GM12878 (cell line): ENCODE measurements around the gene CCDC172. TPM values are rescaled to one million over a fixed set of nuclear protein-coding genes. Genes with fewer than 3 reads are reported as not detected.

Source experiments
- ATAC-seq: fragments of 200-7000 bp; cut with Tn5 transposase; 3 replicates; pipeline ENCODE4 v1.9.1; 2020; ENCODE audit warnings: mild to moderate bottlenecking, moderate library complexity
- BruUV-seq: library from RNA; stranded (reverse); fragments of 400-500 nt; replicated peaks from 2 replicates; lab custom pipeline; 2021; lab: Mats Ljungman, UMichigan
- CTCF ChIA-PET: fragments of 300-600 bp; sonication (Branson Sonifier 250); formaldehyde crosslinking; extraction: SDS; loops from one replicate; lab custom pipeline; 2021; ENCODE audit warnings: inconsistent platforms; lab: Yijun Ruan, JAX
- POLR2A ChIA-PET: fragments of 350-600 bp; formaldehyde crosslinking; extraction: SDS; loops from one replicate; lab custom pipeline; 2021; ENCODE audit warnings: inconsistent platforms; lab: Charles Lee
- RAD21 ChIA-PET: fragments of 300-600 bp; sonication (Branson Sonifier 250); formaldehyde crosslinking; loops from one replicate; lab custom pipeline; 2023; ENCODE audit warnings: antibody characterized with exemption; ENCODE audit not compliant: unreplicated experiment; lab: Charles Lee
- SMC1A ChIA-PET: fragments of 300-600 bp; sonication (Branson Sonifier 250); formaldehyde crosslinking; loops from one replicate; lab custom pipeline; 2023; ENCODE audit not compliant: unreplicated experiment, uncharacterized antibody; lab: Charles Lee
- DNase-seq: peaks from one replicate; pipeline ENCODE4 v3.0.0-alpha.2; 2011; ENCODE audit warnings: low read depth, low spot score
- FAIRE-seq: peaks from 3 replicates; lab custom pipeline; 2011; peaks lifted over from hg19 to GRCh38; lab: Jason Lieb, UNC
- H2AFZ ChIP-seq: 2 replicates; pipeline ENCODE4 v1.6.0; 2011; ENCODE audit warnings: low read depth, low read length, control low read depth; ENCODE audit not compliant: control insufficient read depth
- H3K27ac ChIP-seq: 2 replicates; pipeline ENCODE4 v1.5.1; 2011; ENCODE audit warnings: control low read depth; ENCODE audit not compliant: control insufficient read depth, insufficient read depth
- H3K27me3 ChIP-seq, 2 experiments: replicated peaks in 1 of 2; 2 replicates each; pipeline versions ENCODE4 v1.6.0 to v1.6.1; 2011; ENCODE audit warnings: low read length in 1 of 2; ENCODE audit not compliant: control insufficient read depth in 2 of 2, insufficient read depth in 2 of 2
- H3K36me3 ChIP-seq, 2 experiments: 2 replicates each; pipeline ENCODE4 v1.5.1; 2011; ENCODE audit warnings: low read length in 1 of 2; ENCODE audit not compliant: control insufficient read depth in 2 of 2, insufficient read depth in 2 of 2
- H3K4me1 ChIP-seq: 2 replicates; pipeline ENCODE4 v1.6.1; 2011; ENCODE audit warnings: mild to moderate bottlenecking, low read length, moderate library complexity, mixed read lengths; ENCODE audit not compliant: control insufficient read depth, insufficient read depth
- H3K4me2 ChIP-seq: 2 replicates; pipeline ENCODE4 v1.6.0; 2011; ENCODE audit warnings: control low read depth; ENCODE audit not compliant: control insufficient read depth, insufficient read depth
- H3K4me3 ChIP-seq: fragments of 200-600 bp; sonication (generic); 2 replicates; pipeline ENCODE4 v1.5.1; 2016
- H3K79me2 ChIP-seq: 2 replicates; pipeline ENCODE4 v1.6.0; 2011; ENCODE audit warnings: low read length; ENCODE audit not compliant: control insufficient read depth, insufficient read depth
- H3K9ac ChIP-seq: 2 replicates; pipeline ENCODE4 v1.8.0; 2011; ENCODE audit warnings: low read length, control low read depth, mixed read lengths; ENCODE audit not compliant: control insufficient read depth, insufficient read depth
- H3K9me3 ChIP-seq: replicated peaks from 3 replicates; pipeline ENCODE4 v1.5.1; 2011; ENCODE audit warnings: mild to moderate bottlenecking, low read length; ENCODE audit not compliant: control insufficient read depth, insufficient read depth
- H4K20me1 ChIP-seq: 2 replicates; pipeline ENCODE4 v1.6.0; 2011; ENCODE audit not compliant: control insufficient read depth, insufficient read depth
- BCL3 ChIP-seq: IDR thresholded peaks from 2 replicates; pipeline ENCODE4 v1.6.1; 2011; ENCODE audit warnings: borderline replicate concordance, low read depth, mild to moderate bottlenecking, moderate library complexity, low read length; ENCODE audit not compliant: insufficient read depth, poor library complexity, severe bottlenecking
- CBX3 ChIP-seq: fragments of 200-600 bp; sonication (generic); IDR thresholded peaks from 2 replicates; pipeline ENCODE4 v1.6.1; 2016; ENCODE audit warnings: low read depth, borderline replicate concordance
- CBX5 ChIP-seq: sonication (generic); IDR thresholded peaks from 2 replicates; pipeline ENCODE4 v1.6.1; 2016; ENCODE audit warnings: low read depth, moderate library complexity, mild to moderate bottlenecking, inconsistent platforms
- FOXM1 ChIP-seq: IDR thresholded peaks from 2 replicates; pipeline ENCODE4 v1.6.1; 2012; ENCODE audit warnings: low read depth, mild to moderate bottlenecking, inconsistent platforms, low read length, moderate library complexity
- GATAD2B ChIP-seq: fragments of 450-650 bp; conservative IDR thresholded peaks from 2 replicates; pipeline ENCODE4 v1.6.1; 2017; ENCODE audit warnings: low read depth, mild to moderate bottlenecking, moderate library complexity
- KDM1A ChIP-seq: fragments of 200-600 bp; sonication (generic); IDR thresholded peaks from 2 replicates; pipeline ENCODE4 v1.6.1; 2016; ENCODE audit warnings: borderline replicate concordance
- MTA2 ChIP-seq: fragments of 450-650 bp; IDR thresholded peaks from 2 replicates; pipeline ENCODE4 v1.6.1; 2016; ENCODE audit warnings: low read depth, mild to moderate bottlenecking, moderate library complexity
- NFIC ChIP-seq: IDR thresholded peaks from 2 replicates; pipeline ENCODE4 v1.6.1; 2012; ENCODE audit warnings: low read depth, mild to moderate bottlenecking, inconsistent platforms, low read length, moderate library complexity
- RBBP5 ChIP-seq: fragments of 200-600 bp; sonication (generic); conservative IDR thresholded peaks from 2 replicates; pipeline ENCODE4 v1.6.1; 2016
- SPI1 ChIP-seq: IDR thresholded peaks from 2 replicates; pipeline ENCODE4 v1.6.1; 2011; ENCODE audit warnings: low read depth, mild to moderate bottlenecking, low read length, moderate library complexity, borderline replicate concordance; ENCODE audit not compliant: insufficient read depth
- SRF ChIP-seq, 2 experiments: IDR thresholded peaks; 2 replicates each; pipeline ENCODE4 v1.6.1; 2011; ENCODE audit warnings: low read depth in 2 of 2, low read length in 2 of 2, mild to moderate bottlenecking in 1 of 2, moderate library complexity in 1 of 2
- TAF1 ChIP-seq: IDR thresholded peaks from 2 replicates; pipeline ENCODE4 v1.6.1; 2011; ENCODE audit warnings: mild to moderate bottlenecking, low read depth, low read length, borderline replicate concordance
- ZNF687 ChIP-seq: fragments of 450-650 bp; IDR thresholded peaks from 2 replicates; pipeline ENCODE4 v1.6.1; 2017; ENCODE audit warnings: mild to moderate bottlenecking, moderate library complexity
- WGBS: methylation state at CpG from one replicate; pipeline ENCODE4 v1.1.6; 2016; ENCODE audit warnings: low lambda C conversion rate; ENCODE audit not compliant: insufficient replicate concordance, insufficient coverage; ENCODE audit errors: missing lambda C conversion rate; 5-methylcytosine and 5-hydroxymethylcytosine counted together
- in situ Hi-C: fragments of 300-500 bp; cut with MboI; formaldehyde crosslinking; loops from 9 replicates; pipeline ENCODE4 v1.14.3; 2018; ENCODE audit warnings: mixed read lengths
- intact Hi-C: fragments of 100-400 bp; cut with micrococcal nuclease; formaldehyde crosslinking; loops from one replicate; pipeline ENCODE4 v1.14.2; 2022; ENCODE audit not compliant: unreplicated experiment
- polyA plus RNA-seq, 11 experiments: library from polyadenylated mRNA; depleted of rRNA in 4 of 11; unstranded in 6 of 11; stranded (reverse) in 5 of 11; fragments of >200 nt; fragmentation: Nextera tagmentation in 4 of 11; fragmentation: Illumina TruSeq in 1 of 11; extraction: Ambion mirVana in 4 of 11; extraction: Trizol in 1 of 11; gene quantifications; 1 replicate in 1 of 11; 2 replicates in 10 of 11; pipeline versions ENCODE4 v1.2.1 to v1.2.3, GENCODE V29; 2011 to 2016; ENCODE audit warnings: inconsistent platforms in 2 of 11, missing spikeins in 2 of 11, low read depth in 1 of 11
- total RNA-seq, 4 experiments: library from RNA; depleted of rRNA in 3 of 4; stranded (reverse); fragments of >200 nt in 3 of 4; fragmentation: Illumina TruSeq in 1 of 4; extraction: Trizol in 1 of 4; gene quantifications; 2 replicates each; pipeline versions ENCODE4 v1.2.1 to v1.2.3, GENCODE V29; 2013 to 2021

CCDC172 gene
- total and polyA plus RNA-seq, 10 of the 15 experiments (the other 5 are each of a cell fraction or from before 2014, with no cell fraction given), result not detected

GRCh38 chr10:116304923-116305322, 19.3 kb upstream of the CCDC172 start:
- no peaks in the 10 kb centered on the region for H4K20me1 ChIP-seq
- no peaks in the 10 kb centered on the region for H3K4me1 ChIP-seq
- H3K4me2 ChIP-seq, result no peak overlapping the region
- H3K9me3 ChIP-seq, result no peaks in the 10 kb centered on the region
- H3K4me3 ChIP-seq, result no peak overlapping the region
- 0% methylated on average over 1 of the region's 1 CpG for WGBS
- no peak for DNase-seq
- H3K27me3 ChIP-seq, result no peaks in the 10 kb centered on the region
- intact Hi-C loops (no loop called here), in situ Hi-C loops (no loop called here)
- H3K27ac ChIP-seq, result no peak overlapping the region
- CTCF ChIA-PET, result interaction anchor here (0.6 kb wide), 1 partner anchor 445 kb away, joined by 4 read pairs; no protein-coding TSS in a partner anchor
- no TSS peak for BruUV-seq
- RAD21 ChIA-PET, result no interaction called here
- H3K36me3 ChIP-seq, result no peaks in the 10 kb centered on the region
- no peaks in the 10 kb centered on the region for H3K79me2 ChIP-seq
- ATAC-seq, result no peak
- H3K9ac ChIP-seq, result no peak overlapping the region
- no peak overlapping the region for H2AFZ ChIP-seq
- TF ChIP-seq SRF (IDR thresholded peaks at IDR 0.05; ENCODE audit: low read depth in 2 of 2, low read length in 2 of 2) (no peak), BCL3 (no peak), KDM1A (no peak), RBBP5 (no peak), MTA2 (no peak)
- SMC1A ChIA-PET, result no interaction called here
- no peak for FAIRE-seq
- POLR2A ChIA-PET, result no interaction called here

- in situ Hi-C loops, result no loop called here
- no peak for ATAC-seq
- TF ChIP-seq MTA2, result no peak
- no peak for TF ChIP-seq SPI1
- no peak for TF ChIP-seq GATAD2B
- no peak for TF ChIP-seq FOXM1
- no peak for TF ChIP-seq CBX5
- TF ChIP-seq TAF1, result no peak
- no peak for TF ChIP-seq ZNF687
- TF ChIP-seq CBX3, result no peak
- TF ChIP-seq SRF (IDR thresholded peaks at IDR 0.05; ENCODE audit: low read depth in 2 of 2, low read length in 2 of 2), result no peak
- no peak for TF ChIP-seq NFIC
Measured at GRCh38 chr10:116306847-116307246, 17.4 kb upstream of the CCDC172 start.

More at GRCh38 chr10:116306847-116307246, 17.4 kb upstream of the CCDC172 start:
- H3K27me3 ChIP-seq, result no peaks in the 10 kb centered on the region
- no peak overlapping the region for H2AFZ ChIP-seq
- no peak overlapping the region for H3K4me2 ChIP-seq
- H3K79me2 ChIP-seq, result no peaks in the 10 kb centered on the region
- WGBS, result 0% methylated on average over 2 of the region's 2 CpGs
- no peak overlapping the region for H3K27ac ChIP-seq
- no peaks in the 10 kb centered on the region for H4K20me1 ChIP-seq
- H3K36me3 ChIP-seq, result no peaks in the 10 kb centered on the region
- CTCF ChIA-PET, result no interaction called here
- POLR2A ChIA-PET, result no interaction called here
- H3K9ac ChIP-seq, result no peak overlapping the region
- FAIRE-seq (no peak), DNase-seq (no peak)
- BruUV-seq, result no TSS peak
- no peaks in the 10 kb centered on the region for H3K9me3 ChIP-seq
- H3K4me3 ChIP-seq, result no peak overlapping the region
- no peaks in the 10 kb centered on the region for H3K4me1 ChIP-seq
- intact Hi-C loops, result no loop called here
- SMC1A ChIA-PET, result no interaction called here
- RAD21 ChIA-PET, result no interaction called here
